Measurements from ENCODE around the gene IDH3B.

Gene IDH3B

DNA sequence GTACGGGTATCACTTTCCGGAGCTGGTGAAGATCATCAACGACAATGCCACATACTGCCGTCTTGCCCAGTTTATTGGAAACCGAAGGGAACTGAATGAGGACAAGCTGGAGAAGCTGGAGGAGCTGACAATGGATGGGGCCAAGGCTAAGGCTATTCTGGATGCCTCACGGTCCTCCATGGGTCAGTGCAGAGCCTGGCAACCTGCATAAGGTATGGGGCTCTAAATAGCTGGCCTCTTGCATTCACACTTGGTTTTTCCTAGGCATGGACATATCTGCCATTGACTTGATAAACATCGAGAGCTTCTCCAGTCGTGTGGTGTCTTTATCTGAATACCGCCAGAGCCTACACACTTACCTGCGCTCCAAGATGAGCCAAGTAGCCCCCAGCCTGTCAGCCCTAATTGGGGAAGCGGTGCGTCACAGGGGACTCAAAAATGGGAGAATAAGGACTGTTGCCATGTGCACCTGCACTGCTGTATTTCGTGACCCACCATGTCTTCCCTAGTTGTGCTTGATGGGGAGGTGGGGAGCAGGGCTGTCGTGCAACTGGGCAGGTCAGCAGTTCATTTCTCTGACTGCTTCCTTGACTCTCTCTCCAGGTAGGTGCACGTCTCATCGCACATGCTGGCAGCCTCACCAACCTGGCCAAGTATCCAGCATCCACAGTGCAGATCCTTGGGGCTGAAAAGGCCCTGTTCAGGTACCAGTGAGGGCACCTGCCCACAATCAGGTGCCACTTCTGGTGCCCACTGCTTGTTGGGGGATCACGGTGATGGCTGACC lies 8.5 kb downstream of the IDH3B start:
- DNase-seq, result no peak

DNA sequence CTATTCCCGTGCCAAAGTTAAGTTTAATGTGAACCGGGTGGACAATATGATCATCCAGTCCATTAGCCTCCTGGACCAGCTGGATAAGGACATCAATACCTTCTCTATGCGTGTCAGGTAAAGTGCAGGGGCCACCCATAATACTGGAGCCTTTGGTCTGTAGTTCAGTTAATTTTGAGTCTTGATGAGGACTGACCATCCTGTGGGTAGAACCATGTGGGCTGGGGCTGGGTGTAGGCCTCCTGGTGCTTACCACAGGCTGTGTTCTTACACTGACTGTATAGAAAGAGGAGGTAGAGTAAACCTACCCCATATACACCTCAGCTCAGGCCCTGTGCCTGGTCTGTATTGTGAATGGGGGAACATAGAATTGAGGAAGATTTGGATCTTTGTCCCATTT lies 9.2 kb downstream of the IDH3B start:
- DNase-seq, result no peak

DNA sequence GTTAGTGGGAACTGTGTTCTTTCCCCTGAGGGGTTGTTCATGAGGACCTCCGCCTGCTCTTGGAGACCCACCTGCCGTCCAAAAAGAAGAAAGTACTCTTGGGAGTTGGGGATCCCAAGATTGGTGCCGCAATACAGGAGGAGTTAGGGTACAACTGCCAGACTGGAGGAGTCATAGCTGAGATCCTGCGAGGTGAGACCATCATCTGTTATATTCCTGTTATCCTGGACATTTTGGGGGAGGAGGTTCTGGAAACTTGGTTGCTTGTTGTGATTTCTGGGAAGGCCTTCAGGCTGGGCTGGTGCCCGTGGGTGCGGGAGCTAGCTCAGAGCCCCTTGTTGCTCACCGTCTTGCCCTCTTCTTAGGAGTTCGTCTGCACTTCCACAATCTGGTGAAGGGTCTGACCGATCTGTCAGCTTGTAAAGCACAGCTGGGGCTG lies 9.6 kb downstream of the IDH3B start:
- no peak for DNase-seq

- DNase-seq, result no peak
These were observed 10.2 kb downstream of the IDH3B start for GRCh38 chr20:2653556-2654383.

DNA sequence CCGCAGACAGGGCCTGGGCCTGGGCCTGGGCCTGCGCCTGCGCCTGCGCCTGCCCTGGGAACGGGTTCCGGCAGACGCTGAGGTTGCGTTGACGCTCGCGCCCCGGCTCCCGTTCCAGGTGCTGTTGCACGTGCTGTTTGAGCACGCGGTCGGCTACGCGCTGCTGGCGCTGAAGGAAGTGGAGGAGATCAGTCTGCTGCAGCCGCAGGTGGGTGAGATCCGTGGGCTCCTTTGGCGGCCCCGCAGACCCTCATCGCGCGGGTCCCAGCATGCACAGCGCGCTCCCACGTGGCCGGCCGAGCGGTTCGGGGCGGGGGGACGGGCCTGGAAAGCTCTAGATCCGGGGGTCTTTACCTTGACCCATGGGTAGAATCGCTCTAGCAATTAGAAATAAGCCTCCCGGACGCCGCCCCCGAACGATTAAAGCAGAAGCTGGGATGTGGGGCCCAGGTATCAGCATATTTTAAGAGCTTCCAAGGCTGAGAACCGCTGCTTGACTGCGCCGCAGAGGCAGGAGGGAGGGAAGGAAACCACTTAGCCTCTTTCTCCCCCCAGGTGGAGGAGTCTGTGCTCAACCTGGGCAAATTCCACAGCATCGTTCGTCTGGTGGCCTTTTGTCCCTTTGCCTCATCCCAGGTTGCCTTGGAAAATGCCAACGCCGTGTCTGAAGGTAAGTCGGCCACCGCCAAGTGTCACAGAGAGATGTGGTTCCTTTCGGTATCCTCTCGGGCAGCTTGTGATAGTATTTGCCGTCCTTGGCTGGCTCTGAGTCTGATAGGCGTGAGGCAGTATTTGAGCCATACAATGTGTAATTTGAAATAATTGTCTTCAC lies 11.1 kb downstream of the IDH3B start:
- DNase-seq, result no peak

DNA sequence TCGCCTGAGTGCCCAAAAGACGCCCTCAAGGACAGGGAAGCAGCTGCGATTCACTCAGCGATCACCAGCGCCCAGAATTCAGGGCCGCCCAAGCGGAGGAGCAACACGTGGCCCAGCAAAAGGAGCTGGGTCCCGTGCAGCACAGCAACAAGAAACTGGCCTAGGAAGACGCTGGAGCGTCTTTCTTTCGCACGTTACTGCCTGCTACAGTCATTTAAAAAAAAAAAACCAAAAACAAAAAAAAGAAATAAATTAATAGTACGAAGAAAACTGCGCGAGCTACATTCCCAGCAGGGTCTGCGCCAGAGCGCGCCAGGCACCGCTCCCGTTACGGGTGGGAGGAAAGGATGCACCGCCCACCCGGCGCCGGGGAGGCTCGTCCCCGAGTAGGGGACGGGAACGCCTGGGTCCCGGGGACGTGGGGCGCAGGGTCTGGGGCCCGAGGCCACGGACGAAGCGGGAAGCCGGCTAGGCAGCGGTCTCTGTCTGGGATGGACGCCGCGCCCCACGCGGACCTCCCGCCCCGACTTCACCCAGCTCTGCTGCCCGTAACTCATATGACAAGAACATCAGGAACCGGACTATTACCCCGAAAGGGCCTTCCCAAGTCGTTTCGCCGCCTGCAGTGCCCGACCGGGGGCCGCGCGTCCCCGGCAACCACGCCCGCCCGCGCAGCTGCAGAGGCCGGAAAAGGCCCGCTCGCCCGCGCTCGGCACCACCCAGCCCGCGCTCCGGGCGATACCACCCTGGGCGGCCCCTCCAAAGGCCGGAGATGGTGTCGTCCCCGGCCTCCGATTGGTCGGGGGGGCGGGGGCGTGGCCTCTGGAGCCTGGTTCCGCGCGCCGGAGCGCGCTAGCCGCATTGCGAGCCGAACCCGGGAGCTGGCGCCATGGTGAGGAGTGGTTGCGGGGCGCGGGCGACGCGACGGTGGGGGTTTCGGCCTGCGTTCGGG lies 12.0 kb downstream of the IDH3B start, which contains the start of gene NOP56:
Gene NOP56 (plus strand): TSS at position 861 of the 952 bp plus-strand sequence. CDS start 29 bp downstream, at position 890.
- peak; percentile 90 for DNase-seq

DNA sequence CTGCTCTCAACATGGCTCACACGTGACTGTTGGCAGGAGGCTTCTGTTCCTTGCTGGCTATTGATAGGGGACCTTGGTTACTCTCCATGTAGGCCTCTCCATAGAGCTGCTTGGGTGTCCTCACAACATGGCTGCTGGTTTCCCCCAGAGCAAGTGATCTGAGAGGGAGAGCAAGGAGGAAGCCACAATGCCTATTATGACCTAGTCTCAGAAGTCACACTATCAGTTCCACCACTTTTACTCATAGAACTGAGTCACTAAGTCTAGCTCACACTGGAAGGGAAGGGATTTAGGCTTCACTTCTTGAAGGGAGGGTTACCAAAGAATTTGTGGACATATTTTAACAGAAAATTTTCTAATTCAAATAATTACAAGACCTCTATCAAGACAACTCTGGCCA lies 20.3 kb downstream of the IDH3B start:
- DNase-seq, result no peak

DNA sequence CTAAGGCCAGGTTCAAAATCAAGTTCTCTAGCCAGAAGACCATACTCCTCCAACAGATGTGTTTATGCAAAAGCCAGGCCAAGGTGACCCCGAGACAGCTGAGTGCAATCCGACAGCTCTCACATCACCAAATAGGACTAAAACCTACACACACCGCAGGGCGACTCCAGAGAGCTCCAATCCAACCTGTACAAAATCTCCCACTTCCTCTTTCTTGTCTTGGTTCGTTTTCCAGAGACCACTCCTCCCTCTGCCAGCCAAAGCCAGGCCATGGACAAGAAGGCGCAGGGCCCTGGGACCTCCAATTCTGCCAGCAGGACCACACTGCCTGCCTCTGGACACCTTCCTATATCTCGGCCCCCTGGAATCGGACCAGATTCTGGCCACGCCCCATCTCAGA lies 23.1 kb downstream of the IDH3B start:
- no peak for DNase-seq

DNA sequence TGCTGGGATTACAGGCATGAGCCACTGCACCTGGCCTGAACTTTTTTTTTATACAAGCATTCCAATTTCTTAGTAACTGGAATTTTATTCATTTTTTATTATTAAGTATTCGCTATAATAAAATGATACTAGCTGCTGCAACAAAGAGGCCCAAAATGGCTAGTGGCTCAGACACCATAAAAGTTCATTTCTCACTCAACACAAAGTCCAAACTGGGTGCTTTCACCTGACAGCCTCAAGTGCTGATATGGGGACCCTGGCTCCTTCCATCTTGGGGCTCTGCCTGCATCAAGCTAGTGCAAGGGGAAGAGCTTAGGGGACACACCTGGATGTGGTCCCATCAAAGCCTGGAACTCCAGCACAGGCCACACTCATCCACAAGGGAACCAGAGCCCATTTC lies 23.8 kb downstream of the IDH3B start:
- DNase-seq, result no peak

DNA sequence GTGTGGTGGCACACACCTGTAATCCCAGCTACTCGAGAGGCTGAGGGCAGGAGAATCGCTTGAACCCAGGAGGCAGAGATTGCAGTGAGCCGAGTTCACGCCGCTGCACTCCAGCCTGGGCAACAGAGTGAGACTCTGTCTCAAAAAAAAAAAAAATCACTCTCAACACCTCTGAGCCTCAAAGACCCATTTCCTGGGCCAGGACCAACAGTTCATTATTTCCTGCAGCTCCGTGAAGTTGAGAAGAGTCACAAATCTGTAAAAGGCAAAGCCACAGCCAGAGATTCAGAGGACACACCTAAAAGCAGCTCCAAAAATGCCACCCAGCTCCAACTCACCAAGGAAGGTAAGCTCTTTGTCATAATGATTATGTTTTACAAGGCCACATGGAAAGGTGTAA lies 26.8 kb downstream of the IDH3B start:
- DNase-seq, result no peak

DNA sequence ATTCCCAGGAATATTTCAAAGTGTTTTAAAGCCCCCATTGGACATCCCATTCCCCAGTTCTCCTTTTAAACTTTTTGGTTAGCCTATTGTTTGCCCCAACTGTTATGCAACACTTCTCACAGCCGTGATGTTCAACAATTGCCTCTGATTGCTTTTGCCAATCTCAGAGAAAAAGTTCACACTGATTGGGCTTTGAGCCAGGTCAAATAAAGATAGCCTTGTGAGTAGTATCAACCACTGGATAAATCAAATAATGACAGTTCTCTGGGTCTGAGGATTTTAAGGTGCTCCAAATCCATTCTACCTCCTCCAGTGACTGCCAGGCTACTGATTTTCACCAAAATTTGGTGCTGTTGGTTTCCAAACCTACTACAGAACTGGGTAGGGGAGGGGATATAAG lies 30.6 kb downstream of the IDH3B start:
- no peak for DNase-seq

DNA sequence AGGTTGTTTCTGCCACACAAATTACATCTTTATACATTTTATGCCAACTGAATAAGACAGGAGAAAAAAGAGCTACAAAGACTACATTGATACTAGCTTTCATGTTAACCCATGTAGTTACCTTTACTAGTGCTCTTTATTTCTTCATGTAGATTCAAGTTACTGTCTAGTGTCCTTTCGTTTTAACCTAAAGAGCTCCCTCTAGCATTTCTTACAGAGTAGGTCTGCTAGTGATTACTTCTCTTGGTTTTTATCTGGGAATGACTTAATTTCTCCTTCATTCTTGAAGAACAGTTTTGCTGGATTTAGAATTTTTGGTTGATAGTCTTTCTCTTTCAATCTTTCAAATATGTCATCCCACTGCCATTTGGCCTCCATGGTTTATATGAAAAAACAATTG lies 32.8 kb downstream of the IDH3B start:
- no peak for DNase-seq

GRCh38 chr20:2626853-2627541 lies 37.0 kb downstream of the IDH3B start:
- DNase-seq, result no peak

DNA sequence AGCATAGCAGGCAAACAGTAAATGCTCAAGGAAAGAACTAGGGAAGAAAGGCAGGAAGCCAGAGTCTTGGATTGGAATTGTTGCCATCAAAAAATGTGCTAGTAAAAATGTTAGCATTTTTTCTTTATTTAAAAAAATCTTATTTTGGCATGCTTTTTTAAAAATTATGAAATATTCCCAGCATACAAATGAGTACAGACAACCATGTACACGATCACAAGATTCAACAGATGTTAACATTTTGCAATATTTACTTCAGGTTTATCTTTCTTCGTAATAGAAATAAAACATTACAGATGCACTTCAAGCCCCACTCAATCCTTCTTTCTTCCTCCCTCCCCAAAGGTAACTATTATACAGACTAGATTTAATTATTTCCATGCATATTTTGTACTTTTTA lies 39.0 kb downstream of the IDH3B start:
- DNase-seq, result no peak

DNA sequence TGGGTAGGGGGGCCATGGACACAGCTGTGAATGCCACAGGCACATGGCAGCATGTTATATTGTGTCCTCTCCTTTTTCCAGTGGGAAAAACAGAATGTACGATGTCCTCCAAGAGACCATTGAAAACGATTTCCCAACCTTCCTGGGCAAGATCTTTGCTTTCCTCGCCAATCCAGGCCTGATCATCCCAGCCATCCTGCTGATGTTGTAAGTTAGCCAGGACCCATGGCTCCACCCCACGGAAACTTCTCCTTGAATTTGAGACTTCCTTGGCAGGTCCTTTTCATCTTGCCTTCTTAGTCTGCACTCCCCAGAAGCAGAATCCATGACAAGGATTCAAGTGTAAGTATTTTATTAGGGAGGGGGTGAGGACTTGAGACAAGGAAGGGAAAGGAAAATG lies 39.8 kb downstream of the IDH3B start:
- no peak for DNase-seq

DNA sequence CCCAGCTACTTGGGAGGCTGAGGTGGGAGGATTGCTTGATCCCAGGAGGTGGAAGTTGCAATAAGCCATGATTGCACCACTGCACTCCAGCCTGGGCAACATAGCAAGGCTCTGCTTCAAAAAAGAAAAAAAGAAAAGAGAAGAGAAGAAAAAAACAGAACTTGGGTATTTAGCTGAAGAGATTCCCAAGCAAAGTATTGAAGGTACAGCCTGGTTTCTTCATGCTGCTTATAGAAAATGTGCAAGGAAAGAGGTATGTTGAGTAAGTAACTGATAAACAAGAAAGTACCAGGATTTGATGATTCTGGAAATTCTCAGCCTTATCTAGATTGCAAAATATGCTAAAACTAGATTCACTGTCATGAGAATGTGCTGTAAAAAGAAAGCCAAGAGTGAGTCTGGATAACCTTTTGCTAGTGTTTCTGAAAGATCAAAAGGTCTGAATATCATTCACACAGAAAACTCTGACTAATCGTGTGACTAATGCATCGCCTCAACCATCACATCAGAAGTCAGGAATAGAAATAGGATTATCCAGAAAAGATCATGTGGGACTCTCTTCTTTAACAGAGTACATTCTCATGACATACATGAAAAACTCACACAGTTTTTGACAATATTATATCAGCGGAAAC lies 43.9 kb downstream of the IDH3B start:
- DNase-seq, result no peak

GRCh38 chr20:2619337-2619736 lies 44.7 kb downstream of the IDH3B start:
- no peak for DNase-seq

- DNase-seq, result no peak
These were observed 45.2 kb downstream of the IDH3B start for GRCh38 chr20:2618815-2619214.

DNA sequence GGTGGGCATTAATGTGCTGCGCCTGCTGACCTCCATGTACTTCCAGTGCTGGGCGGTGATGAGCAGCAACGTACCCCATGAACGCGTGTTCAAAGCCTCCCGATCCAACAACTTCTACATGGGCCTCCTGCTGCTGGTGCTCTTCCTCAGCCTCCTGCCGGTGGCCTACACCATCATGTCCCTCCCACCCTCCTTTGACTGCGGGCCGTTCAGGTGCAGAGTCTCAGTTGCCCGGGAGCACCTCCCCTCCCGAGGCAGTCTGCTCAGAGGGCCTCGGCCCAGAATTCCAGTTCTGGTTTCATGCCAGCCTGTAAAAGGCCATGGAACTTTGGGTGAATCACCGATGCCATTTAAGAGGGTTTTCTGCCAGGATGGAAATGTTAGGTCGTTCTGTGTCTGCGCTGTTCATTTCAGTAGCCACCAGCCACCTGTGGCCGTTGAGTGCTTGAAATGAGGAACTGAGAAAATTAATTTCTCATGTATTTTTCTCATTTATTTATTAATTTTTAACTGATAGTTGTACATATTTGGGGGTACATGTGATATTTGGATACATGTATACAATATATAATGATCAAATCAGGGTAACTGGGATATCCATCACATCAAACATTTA lies 46.8 kb downstream of the IDH3B start:
- no peak for DNase-seq

DNA sequence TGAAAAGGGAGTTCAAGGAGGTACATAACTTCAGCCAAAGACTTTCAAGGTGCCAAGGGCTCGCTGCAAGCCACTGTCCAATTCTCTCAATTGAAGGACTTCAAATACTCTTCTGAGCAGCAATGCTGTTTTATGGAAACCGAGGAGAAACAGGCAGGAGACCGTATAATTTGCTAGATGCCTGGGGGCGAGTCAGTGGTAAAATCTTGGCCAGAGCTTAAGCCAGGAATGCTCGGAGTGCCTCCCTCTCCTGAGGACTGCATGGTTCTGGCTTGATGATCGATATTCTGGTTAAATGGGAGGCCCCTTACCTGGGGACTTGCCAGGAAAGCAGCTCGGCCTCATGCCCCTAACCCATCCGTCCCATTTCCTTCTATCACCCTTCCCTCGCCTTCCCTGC lies 47.4 kb downstream of the IDH3B start:
- no peak for DNase-seq
